ENCODE results near the gene VIM. TPM values are rescaled to one million over a fixed set of nuclear protein-coding genes. Genes with fewer than 3 reads are reported as not detected.

VIM gene
- total and polyA plus RNA-seq, 2 of the 4 experiments (the other 2 are of a cell fraction) = 4,502 to 6,735 TPM

GRCh38 chr10:17278607-17279240 is 50.7 kb downstream of the VIM start:
- 60% methylated on average over 2 of the region's 4 CpGs; no CpG with 5 or more reads in 1 of the 2 experiments for WGBS, 2 experiments (ENCODE audit: extremely low coverage in 2 of 2, insufficient read length in 1 of 2)
- in situ Hi-C loops (cut with MboI; ENCODE audit: low sequenced_read_pairs) = no loop called here
- Histone ChIP-seq H3K4me1 (ENCODE audit: control insufficient read depth, insufficient read depth, low read length) (no peaks in the 10 kb centered on the region), H4K20me1 (ENCODE audit: insufficient read depth, low read length) (no peaks in the 10 kb centered on the region), H4K5ac (ENCODE audit: low read depth, low read length) (no peak overlapping the region), H2BK5ac (ENCODE audit: low read depth, low read length, poor library complexity, severe bottlenecking) (no peak overlapping the region), H4K8ac (ENCODE audit: low read depth in 2 of 2, low read length in 2 of 2) (no peak overlapping the region), H3K4ac (ENCODE audit: low read depth, low read length) (no peak overlapping the region), H3K23ac (ENCODE audit: low read depth, low read length) (no peak overlapping the region), H3K36me3 (ENCODE audit: control insufficient read depth, insufficient read depth, low read length) (no peaks in the 10 kb centered on the region), H2AK5ac (ENCODE audit: low read depth, low read length) (no peak overlapping the region), H3K27ac (ENCODE audit: insufficient read depth, low read length) (no peak overlapping the region), H3K4me2 (ENCODE audit: low read depth, low read length) (no peak overlapping the region), H3K4me3 (ENCODE audit: insufficient read depth, low read depth, low read length) (no peak overlapping the region), H2BK20ac (ENCODE audit: low read depth, low read length) (no peak overlapping the region), H2BK120ac (ENCODE audit: low read depth, low read length) (no peak overlapping the region), H3K9ac (ENCODE audit: low read depth, low read length) (no peak overlapping the region), H3K18ac (ENCODE audit: low read depth, low read length) (no peak overlapping the region), H3K14ac (replicated peaks; ENCODE audit: low read depth, low read length) (no peak overlapping the region), H2AFZ (replicated peaks; ENCODE audit: low read length, poor library complexity) (no peak overlapping the region), H3K56ac (ENCODE audit: extremely low read depth, insufficient read depth, low read length) (no peak overlapping the region), H4K91ac (ENCODE audit: insufficient read depth, low read depth, low read length) (no peak overlapping the region), H3K9me3 (ENCODE audit: control insufficient read depth, insufficient read depth, low read length) (peaks cover 13% of the 10 kb centered on the region), H3K27me3 (ENCODE audit: control insufficient read depth, insufficient read depth, low read length) (peaks cover 4% of the 10 kb centered on the region), H3K79me1 (ENCODE audit: low read depth in 1 of 2, low read length in 2 of 2) (no peaks in the 10 kb centered on the region), H3K9me1 (ENCODE audit: insufficient read depth, low read length) (no peaks in the 10 kb centered on the region), H2BK15ac (ENCODE audit: low read depth, low read length) (no peak overlapping the region), H2AK9ac (replicated peaks; ENCODE audit: low read depth, low read length, poor library complexity) (no peak overlapping the region)
- TF ChIP-seq ELK1 (IDR thresholded peaks at IDR 0.05; ENCODE audit: borderline replicate concordance, low read depth, low read length) (no peak), BHLHE40 (IDR thresholded peaks at IDR 0.05; ENCODE audit: low read depth, low read length) (no peak), USF2 (IDR thresholded peaks at IDR 0.05; ENCODE audit: low read depth, low read length) (no peak)
- intact Hi-C loops (cut with micrococcal nuclease) = loop anchor here (10.0 kb wide), 1 partner anchor 146 kb away; no protein-coding TSS in a partner anchor
- CTCF ChIA-PET = no interaction called here
- DNase-seq (no peak), ATAC-seq (ENCODE audit: low read depth) (no peak)
- POLR2A ChIA-PET (ENCODE audit: unreplicated experiment) = no interaction called here
- BruUV-seq (replicated peaks) = no TSS peak
- dilution Hi-C loops (cut with HindIII; ENCODE audit: low sequenced_read_pairs, unreplicated experiment) = no loop called here

Data from IMR-90 (cell line).